GM19395 (cell line): ENCODE data around the gene LBX1.

ENCODE experiments used
- ATAC-seq: cut with Tn5 transposase; IDR thresholded peaks from one replicate; pipeline ENCODE4 v1.9.1; 2021; ENCODE audit warnings: mild to moderate bottlenecking, moderate library complexity; ENCODE audit not compliant: unreplicated experiment

Gene LBX1

GRCh38 chr10:101226491-101227428 is 2.5 kb downstream of the LBX1 start:
- ATAC-seq: no peak

DNA sequence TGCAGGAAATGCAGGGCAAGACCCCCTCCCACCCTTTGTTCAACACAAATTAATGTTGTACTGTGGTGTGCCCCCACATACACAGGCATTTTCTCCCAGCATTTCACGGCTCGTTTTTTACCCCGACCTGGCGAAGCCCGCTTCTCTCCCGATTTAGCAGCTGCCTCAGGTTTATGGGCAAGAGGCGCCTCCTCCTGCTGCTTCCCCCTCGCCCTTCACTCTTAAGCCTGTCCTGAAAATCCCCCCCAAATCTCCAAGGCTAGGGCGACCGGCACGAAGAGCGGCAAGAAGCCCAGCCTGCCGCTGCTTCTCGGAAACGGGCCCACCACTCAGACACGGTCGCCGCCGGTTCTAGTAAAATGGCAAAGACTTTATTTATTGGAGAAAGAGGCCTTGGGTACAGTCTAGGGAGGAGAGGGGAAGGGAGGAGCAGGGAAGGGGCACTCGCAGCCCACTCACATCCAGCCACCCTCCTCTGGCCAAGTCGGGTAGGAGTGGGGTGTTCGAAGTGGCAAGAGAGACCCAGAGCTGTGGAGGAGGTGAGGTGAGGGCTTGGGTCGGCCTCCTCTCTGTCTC is 3.3 kb downstream of the LBX1 start:
- no peak for ATAC-seq

DNA sequence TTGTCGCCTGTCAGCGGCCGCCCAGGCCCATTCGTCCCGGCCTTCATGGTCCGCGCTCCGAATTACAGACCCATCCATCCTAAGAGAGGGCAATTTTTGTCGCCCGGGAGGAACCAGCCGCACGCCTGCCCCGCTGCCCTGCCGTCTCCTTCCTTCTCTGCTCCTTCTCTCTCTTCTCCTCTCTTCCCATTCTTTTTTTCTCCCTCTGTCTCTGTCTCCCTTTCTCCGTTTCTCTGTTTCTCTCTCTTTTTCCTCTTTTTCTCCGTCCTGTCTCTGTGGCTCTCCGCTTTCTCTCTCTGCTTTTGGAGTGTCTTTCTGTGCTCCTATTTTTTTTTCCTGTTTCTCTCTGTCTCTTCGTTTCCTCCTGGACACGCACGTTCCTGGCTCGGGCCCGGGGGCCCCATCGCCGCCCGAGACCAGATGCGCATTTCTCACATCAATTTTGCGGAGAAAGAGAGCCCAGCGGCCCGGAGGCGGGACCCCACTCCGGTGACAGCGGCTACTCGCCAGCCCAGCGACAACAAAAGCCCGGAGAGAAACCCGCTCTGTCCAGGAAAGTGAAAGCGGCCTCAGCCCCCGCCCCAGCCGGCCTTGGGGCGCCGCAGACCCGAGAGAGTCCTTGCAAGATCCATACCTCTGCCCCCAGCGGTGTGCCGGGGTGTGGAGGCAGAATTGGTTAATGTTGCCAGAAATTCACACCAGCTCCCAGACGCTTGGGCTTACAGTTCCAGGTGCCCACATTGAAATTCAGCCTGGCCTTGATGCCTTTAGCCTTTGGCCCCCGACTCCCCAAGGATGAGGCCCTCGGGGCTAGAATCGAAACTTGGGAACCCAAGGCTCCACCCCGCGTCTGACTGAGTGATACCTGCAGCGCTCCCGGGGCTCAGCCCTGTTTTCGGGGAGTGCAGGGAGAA is 4.1 kb downstream of the LBX1 start:
- ATAC-seq: no peak

GRCh38 chr10:101224060-101224909 is 5.0 kb downstream of the LBX1 start:
- no peak for ATAC-seq

GRCh38 chr10:101223274-101224059 is 5.8 kb downstream of the LBX1 start:
- no peak for ATAC-seq

- no peak for ATAC-seq
Measured at GRCh38 chr10:101222683-101223273, 6.5 kb downstream of the LBX1 start.

- no peak for ATAC-seq
Measured at GRCh38 chr10:101221963-101222531, 7.2 kb downstream of the LBX1 start.

- no peak for ATAC-seq
Measured at GRCh38 chr10:101221549-101221948, 7.7 kb downstream of the LBX1 start.

GRCh38 chr10:101219946-101220451 is 9.3 kb downstream of the LBX1 start:
- no peak for ATAC-seq

- no peak for ATAC-seq
Measured at GRCh38 chr10:101219139-101219945, 9.9 kb downstream of the LBX1 start.

DNA sequence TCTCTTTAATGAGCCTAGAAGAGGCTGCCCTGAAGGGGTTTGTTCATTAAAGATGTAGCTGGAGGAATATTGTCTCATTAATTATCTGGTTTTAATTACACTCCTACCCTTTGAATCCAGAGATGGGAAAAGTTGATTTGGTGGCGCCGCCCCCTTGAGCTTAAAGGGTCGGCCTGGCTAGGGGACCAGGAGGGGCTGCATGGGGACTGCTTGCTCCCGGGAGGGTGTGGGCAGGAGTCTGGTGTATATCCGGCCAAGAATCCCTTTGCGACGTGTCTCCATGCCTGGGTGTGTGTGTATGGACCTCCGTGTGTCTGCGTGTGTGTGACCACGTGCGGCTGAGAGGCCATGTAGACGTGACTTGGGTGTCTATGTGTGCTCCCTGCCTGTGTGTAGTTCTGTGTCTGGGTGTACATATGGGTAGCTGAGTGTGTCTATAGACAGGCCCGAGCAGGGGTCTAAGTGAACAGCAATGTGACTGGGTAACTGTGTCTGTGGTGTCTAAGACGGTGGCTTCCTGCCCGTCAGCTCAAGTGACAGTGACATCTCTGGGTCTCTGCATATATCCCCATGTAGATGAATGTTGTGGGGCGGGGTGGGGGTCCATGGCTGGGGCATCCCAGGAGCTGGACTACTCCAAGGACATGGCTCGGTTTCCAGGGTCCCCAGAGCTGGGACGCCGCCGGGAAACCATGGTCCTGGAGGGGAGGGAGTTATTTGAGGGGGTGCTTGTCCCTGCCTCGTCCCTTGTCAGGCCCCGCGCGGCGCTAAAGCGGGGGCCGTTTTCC is 10.7 kb downstream of the LBX1 start:
- no peak for ATAC-seq

GRCh38 chr10:101217450-101218281 is 11.6 kb downstream of the LBX1 start:
- no peak for ATAC-seq

- no peak for ATAC-seq
Measured at GRCh38 chr10:101217044-101217425, 12.2 kb downstream of the LBX1 start.

- no peak for ATAC-seq
Measured at GRCh38 chr10:101216207-101217043, 12.8 kb downstream of the LBX1 start.
